Stimulated activated CD4-positive, alpha-beta T cell treated with anti-CD3 and anti-CD28 coated beads, Interleukin-12 subunit alpha, Interleukin-12 subunit beta, amount 100 ng/mL, for 24 hours (primary cell): ENCODE data around the gene TMIE.
"Not testable (repeated sequence)": the region's sequence is repeated elsewhere in the genome, so short reads cannot be mapped to it uniquely, and the experiment has no call there.

ENCODE experiments used
- DNase-seq, 2 experiments: peaks; one replicate each; pipeline ENCODE4 v3.0.0-alpha.2; 2020; ENCODE audit warnings: low read depth in 2 of 2

The TMIE gene

DNA sequence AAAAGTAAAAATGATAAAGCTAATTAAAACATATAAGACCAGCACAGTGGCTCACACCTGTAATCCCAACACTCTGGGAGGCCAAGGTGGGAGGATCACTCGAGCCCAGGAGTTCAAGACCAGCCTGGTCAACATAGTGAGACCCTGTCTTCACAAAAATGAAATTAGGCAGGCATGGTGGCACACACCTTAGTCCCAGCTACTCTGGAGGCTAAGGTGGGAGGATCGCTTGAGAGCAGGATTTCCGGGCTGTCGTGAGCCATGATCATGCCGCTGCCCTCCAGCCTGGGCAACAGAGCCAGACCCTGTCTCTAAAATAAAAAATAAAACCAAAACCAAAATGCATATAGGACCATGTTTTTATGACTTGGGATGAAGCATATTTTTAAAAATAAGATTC is 21.3 kb downstream of the TMIE start:
- DNase-seq, result no peak

DNA sequence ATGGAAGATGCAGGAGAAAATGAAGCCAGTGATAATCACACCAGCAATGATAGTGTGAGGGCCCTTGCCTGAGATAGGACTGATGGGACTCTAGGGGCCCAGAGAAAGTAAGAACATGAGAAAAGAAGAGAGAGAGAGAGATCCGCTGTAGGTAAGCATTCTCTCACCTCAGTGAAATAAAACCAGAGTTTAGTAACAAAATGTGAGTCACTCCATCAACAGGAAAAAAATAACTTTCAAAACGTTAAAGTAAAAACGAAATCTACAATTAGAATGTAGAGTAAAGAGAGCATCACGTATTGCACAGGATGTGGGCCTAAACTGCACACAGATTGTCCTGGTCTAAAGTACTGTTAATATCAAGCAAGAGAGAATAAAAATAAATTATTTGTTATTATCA is 23.2 kb downstream of the TMIE start:
- no peak for DNase-seq

DNA sequence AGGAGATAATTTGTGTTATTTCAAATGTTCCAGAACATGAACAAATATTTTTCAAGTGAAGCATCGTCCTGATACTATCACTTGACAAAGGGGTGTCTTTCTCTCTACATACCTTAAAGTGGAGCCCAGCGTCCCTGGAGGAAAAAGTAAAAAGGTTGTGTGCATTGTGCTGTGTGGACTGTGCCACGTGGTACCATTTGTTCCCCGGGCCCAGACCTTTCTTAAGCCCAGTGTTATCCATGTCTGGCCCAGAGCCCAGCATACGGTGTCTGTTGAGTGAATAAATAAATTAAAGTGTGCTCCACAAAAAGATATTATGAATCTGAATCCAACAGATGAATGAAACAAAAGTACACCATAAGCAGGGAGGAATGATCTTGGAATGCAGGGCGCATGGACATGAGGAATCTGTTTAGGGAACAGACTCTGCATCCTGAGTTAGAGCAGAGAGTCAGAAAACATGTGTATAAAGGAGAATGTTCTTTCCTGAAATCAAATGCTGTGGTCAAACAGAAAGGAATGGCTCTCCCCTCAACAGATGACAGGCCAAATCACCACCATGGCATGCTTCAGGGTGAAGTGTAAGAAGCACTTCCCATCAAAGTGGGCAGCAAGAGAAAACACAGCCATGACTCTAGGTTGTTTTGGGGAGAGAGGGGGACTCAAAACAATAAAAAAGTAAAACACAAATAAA is 24.6 kb downstream of the TMIE start:
- DNase-seq, result no peak

DNA sequence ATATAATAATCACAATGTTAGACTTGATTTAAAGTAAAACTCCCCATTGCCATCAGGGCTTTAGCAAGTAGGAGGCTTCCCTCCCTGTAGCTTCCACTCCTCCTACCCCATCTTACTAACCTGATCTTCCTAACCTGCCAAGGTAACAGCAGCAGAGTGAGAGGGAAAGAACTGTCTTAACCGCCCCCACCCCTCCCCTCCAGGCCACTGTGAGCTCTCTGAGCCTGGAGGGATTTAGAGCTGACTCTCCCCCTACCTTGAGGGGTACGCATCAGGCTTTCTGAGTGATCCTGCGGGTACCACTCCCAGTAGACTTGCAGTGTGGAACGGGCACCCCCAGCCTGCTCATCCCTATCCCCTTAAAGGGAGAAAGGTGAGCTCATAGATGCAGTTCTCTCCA is 27.8 kb downstream of the TMIE start:
- no peak for DNase-seq

DNA sequence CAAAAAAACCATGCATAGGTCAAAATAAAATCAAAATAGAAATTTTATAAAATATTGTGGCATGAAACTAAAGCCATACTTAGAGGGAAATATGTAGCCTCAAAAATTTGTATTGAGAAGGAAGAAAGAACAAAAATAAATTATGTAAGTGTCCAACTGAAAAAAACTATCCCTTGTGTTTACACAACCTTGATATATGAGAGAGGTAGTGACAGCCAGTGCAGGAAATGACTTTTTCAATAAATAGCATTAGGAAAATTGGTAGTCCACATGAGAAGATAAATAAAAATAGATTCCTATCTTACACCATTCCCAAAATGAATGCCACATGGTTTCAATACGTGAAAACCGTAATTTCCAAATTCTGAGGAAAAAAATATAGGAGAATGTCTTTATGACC is 29.6 kb downstream of the TMIE start:
- DNase-seq, result no peak

DNA sequence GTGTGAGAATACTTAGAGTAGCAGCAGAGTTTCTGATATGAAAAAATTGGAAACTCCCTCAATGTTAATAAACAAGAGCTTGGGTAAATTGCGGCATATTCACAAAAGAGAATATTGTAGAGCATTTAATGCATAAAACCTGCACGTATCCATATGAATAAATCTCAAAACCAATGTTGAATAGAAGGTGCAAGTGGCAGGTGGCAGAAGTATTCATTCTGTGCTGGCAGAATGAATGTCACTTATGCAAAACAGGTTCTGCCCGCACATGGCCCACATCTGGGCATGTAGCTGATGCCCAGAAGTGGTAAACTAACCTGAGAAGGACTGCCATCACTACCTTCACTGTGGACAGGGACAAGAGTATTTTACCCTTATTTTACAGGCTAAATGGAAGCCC is 30.6 kb downstream of the TMIE start:
- no peak for DNase-seq

DNA sequence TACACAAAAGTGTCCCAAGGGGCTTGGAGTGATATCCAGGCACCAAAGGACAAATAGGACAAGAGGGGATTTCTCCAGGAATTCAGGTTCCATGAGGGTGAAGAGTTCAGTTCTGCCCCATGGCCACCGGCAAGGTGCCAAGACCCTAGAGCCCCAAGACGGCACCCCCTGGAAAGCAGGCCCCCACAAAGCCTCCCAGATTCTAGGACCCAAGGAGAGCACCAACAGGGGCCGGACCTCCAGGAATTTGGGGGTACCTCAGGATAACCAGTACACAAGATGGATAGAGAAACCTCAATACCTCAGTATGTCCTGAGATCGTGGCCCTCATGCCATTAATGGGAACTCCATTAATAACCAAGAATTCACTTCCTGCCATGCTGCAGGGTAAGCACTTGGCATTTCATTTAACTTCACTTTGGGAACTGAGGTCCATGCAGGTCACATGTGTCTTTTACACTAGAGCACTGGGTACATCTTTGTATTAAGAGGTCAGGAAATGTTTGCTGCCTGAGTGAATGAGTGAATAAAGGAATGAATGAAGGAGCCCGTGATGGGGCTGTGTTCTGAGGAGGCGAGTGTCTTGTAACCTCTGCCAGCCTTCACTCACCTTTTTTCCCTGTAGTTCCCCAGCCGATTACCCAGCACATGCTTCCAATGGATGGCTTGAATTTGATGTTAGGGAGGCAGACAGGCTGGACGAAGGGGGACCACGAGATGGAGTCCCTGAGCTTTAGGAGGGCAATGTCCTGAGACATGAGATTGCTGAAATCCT is 32.0 kb downstream of the TMIE start:
- DNase-seq, result no peak

DNA sequence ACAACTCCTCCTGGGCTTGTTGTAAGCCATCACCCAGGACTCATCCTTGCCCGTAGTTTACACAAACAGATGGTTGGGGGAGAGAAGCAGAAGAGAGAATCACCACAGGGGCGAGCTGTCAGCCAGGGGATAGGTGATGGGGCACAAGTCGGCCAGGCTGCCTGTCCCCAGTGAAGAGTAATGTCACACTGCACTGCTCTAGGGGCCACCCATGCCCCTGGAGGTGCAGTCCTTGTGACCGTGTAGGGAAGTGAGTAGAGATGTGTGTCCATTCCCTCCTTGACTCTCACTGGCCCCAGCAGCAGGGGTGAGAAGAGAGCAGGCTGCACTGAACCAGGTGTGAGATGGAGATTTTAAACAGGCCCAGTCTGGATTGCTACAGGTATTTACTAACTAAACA is 33.6 kb downstream of the TMIE start:
- no peak for DNase-seq

DNA sequence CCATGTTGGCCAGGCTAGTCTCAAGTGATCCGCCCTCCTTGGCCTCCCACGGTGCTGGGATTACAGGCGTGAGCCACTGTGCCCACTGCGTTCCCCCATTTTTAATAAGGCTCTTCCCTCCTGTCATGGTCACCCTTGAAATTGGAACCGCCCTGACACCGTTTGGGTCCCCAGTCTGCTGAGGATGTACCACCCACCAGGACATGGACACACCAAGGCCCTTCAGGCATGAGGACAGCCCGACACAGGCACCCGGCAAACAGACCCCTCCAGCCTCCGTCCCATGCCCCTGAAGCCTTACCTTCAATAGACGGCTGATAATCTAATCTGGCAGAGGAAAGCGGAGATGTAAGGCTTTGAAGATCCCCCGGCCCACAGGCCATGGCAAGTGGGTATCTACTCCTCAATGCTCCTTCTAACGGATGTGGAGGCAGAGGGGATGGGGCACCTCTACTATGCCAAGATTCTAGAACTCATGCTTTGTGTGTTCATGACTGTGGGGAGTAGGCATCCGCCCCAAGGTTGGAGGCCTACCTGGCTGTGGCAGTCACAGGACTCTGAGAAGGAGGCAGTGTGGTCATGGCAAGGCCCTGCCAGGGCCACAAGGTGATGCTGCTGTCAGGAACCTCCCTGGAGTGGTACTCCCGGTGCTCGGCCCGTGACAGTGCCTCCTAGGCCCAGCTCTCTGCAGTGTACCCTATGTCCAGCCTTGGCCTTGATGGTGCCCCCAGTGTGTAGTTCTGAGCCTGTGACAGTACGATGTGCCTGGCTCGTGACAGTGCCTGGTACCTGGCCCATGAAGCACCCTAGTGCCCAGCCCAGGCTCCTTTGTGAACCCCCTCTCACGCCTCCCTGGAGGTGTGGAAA is 35.0 kb downstream of the TMIE start:
- no peak for DNase-seq

DNA sequence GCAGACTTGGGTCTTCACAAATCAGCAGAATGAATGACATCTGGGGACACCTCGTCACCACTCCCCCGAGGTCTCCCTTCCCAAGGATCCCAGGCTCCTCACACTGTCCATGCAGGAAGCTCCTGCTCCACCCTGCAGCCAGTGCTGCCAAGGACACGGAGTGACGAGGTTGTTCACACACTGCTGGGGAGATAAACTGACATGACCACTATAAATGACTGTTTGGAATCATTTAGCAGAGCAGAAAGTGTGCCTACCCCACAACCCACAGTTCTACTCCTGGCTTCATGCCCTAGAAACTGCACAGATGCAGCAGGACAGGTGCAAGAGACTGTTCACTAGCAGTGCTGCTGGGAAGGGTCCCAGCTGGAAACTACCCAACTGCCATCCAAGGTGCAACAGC is 36.1 kb downstream of the TMIE start:
- DNase-seq, result no peak

DNA sequence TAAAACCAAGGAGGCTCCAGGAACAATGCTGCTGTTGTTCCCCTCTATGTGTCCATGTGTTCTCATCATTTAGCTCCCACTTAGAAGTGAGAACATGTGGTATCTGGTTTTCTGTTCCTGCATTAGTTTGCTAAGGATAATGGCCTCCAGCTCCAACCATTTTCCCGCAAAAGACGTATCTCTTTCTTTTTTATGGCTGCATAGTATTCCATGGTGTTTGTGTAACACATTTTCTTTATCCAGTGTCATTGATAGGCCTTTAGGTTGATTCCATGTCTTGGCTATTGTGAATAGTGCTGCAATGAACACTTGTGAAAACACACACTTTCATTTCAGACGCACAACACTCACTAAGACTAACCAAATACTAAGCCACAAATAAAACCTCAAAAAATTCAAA is 38.4 kb downstream of the TMIE start:
- DNase-seq, result not testable (repeated sequence)

DNA sequence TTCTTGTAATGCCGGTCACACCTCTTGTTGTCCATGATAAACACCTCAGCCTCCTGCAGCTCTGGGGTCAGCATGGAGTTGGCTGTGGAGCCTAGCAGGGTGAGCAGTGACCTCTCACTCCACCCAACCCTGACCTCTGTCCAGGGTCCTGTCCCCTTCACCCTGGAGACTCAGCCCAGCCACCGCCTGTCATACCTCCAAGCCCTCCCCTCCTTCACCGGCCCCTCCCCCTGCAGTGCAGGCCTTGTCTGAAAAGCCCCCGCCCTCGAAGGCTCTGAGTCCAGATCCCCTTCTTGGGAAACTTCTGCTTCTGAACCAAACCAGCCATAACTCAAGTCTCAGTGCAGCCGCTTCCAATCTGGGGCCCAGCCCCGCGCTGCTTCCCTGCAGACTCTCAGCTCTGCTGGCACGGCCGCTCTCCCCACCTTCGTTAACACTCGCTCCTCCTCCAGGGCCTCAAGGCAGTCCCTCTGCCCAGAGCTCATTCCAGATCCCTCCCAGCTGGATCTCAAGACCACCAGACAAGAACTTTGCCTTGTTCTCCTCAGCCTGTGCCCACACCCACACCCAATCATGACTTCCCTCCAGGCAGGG is 41.9 kb downstream of the TMIE start:
- no peak for DNase-seq

DNA sequence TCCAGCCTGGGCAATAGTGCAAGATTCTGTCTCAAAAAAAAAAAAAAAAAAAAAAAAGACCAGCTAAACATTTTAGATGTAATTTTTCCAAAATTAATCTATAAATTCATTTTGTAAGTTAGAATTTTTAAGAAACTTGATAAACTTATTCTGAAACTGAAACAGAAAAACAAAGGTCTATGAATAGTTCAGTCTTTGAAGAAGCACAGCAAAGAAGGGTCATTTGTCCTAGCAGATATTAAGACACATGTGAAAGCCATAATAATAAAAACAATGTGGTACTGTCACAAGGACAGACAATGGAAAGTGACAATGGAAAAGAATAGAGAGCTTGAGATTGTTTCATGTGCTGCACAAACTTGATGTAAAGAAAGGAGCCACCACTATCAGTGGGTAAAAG is 45.5 kb downstream of the TMIE start:
- no peak for DNase-seq

DNA sequence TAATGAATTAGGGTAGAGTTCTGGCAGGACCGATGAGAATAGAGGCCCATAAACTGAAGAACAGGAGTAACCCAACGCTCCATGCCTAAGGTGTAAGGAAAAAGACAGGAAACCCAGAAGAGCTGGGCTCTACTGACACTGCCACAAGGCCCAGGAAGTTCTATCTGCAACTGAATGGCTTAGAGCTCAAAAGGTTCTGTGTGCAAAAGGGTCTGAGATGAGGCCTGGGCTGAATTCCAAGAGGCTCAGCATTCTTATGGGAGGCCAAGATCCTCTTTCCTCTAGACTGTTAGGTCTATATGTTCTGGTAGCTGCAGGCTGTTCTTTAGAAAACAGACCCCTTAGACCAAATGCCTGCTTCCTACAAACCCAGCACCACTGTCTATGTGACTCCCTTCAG is 47.0 kb downstream of the TMIE start:
- DNase-seq, result no peak

DNA sequence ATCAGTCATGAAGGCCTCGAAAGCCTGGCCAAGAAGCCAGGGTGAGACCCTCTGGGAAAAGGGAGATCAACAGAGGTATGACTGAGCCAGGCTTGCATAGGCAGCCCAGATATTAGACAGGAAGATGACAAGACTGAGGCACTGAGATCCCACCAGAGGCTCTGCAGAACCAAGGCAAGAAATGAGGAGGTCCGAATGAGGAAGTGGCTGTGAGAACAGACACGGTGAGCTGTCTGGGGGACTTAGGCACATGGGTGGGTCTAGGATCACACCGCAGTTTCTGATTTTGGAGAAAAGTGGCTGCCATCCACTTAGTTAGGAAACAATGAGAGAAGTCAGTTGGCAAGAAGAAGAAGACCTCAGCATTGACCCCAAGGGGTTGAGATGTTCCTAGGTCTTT is 47.9 kb downstream of the TMIE start:
- no peak for DNase-seq

DNA sequence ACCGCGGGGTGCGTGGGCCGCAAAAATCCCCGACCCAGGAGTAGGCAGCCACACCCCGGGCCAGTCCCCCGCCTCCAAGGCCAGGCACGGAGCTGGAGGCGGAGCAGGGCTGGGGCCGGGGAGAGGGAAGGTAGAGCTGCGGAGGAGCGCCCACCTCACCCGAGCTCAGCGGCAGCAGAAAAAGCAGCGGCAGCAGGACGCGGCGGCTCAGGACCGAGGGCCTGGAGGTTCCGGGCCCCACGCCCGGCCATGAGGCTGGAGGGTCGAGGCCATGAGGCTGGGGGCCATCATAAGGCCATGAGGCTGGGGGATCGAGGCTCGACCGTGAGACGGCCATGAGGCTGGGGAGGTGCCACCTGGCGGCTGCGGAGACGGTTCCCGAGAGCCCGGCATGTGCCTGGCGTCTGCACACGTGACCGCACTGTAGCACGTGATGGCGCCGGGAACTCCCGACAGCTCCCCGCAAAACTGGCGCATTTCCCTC is 49.4 kb downstream of the TMIE start:
- no peak for DNase-seq

DNA sequence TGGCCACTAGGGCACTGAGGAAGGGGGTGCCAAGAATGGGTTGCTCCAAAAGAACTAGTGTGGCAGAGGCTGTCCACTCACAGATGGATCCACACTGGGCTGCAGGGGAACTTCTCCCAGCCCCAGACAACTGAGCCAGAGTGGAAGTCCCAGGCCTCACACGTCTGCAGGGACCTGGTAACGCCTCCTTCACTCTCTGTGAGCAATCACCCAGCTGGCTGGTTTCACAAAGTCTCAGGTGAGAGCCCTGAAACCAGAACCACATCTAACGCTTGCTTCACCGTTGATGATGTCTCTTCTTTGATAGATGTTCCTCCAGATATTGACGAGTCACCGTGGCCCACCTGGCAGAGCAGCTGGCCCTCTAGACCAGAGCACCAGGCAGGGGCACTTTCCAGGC is 51.9 kb downstream of the TMIE start:
- DNase-seq, result not testable (repeated sequence)

DNA sequence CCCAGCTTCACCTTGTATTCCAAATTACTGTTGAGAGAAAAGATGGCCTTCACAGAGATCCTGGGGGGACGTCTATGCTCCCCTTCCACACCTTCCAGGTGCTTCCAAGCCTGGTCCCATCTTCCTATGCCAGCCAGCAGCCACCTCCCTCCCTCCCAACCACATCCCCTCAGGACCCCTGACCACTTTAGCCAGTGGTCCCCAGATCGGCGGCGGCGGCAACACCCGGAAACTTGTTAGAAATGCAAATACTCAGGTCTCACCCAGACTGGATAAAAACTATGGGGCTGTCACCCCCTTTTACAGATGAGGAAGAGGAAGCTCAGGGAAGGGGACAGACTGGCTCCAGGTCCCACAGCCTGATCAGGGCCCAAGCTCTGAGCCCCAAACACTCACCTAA is 54.5 kb downstream of the TMIE start:
- DNase-seq, result no peak

DNA sequence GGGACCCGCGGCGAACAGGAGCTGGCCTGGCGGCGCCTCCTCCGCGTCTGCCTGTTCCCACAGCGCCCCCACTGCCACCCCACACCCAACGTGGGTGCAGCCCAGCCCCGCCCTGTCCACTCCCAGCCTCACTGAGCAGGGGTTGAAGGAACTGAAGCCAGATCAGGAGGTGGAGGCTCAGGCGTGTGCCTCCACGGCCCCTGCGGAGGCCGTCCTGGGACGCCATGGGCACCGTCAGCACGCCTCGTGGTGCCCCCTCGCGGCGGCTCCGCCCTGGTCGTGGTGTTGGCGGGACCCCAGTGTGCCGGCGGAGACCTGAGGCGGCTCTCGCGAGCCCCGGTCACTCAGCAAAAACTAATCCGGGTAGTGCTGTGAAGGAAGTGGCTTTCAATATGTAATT is 55.5 kb downstream of the TMIE start:
- DNase-seq, result no peak

DNA sequence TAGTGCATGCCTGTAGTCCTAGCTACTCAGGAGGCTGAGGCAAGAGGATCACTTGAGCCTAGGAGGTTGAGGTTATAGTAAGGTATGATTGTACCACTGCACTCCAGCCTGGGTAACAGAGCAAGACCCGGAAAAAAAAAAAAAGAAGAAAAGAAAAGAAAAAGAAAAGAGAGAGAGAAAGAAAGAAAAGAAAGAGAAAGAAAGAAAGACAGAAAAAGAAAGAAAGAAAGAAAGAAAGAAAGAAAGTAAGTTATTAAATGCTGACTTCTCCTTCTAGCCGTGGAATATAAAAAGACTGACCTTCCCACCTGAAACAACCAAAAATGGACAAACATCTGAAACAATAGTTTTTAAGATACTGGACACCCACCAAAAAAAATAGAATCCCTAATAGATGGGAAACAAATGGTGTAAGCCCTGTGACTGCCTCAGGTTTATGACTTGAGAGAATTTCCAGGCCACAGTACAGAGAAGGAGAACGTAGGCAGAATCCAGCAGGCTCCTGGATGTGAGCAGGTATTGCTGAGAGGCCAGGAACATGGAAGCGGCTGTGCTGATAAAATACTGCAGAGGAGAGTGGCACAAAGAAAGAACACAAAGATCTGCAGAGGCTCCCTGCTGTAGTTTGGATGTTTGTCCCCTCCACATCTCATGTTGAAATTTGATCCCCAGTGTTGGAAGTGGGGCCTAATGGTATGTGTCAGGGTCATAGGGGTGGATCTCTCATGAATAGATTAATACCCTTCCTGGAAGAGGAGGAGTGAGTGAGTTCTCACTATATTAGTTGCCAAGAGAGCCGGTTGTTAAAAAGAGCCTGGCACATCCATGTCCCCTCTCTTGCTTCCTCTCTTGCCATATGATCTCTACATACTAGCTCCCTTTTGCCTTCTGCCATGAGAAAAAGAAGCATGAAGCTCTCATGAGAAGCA is 58.3 kb downstream of the TMIE start:
- no peak for DNase-seq
